ENCODE measurements around the gene CHCT1.

DNA sequence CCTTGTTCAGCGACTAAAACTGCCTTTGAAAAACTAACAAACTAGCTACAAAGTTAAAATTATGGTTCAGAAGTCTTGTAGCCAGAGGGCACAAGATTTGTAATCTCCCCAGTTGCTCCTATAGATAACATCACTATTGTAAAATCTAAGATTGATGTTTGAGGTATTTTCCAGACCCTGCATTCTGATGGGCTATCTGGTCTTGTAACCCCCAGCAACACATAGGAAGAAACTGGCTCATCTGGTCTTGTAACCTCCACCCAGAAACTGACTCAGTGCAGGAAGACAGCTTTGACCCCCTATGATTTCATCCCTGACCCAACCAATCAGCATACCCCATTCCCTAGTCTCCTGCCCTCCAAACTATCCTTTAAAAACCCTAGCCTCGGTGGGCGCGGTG is 12.3 kb upstream of the CHCT1 start:
- TF ChIP-seq, protein P1, sequence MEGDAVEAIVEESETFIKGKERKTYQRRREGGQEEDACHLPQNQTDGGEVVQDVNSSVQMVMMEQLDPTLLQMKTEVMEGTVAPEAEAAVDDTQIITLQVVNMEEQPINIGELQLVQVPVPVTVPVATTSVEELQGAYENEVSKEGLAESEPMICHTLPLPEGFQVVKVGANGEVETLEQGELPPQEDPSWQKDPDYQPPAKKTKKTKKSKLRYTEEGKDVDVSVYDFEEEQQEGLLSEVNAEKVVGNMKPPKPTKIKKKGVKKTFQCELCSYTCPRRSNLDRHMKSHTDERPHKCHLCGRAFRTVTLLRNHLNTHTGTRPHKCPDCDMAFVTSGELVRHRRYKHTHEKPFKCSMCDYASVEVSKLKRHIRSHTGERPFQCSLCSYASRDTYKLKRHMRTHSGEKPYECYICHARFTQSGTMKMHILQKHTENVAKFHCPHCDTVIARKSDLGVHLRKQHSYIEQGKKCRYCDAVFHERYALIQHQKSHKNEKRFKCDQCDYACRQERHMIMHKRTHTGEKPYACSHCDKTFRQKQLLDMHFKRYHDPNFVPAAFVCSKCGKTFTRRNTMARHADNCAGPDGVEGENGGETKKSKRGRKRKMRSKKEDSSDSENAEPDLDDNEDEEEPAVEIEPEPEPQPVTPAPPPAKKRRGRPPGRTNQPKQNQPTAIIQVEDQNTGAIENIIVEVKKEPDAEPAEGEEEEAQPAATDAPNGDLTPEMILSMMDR (IDR thresholded peaks at IDR 0.05): no peak
- TF ChIP-seq POLR2A (IDR thresholded peaks at IDR 0.05): no peak

Data from body of pancreas (tissue), 4 donors.